Mesendoderm (in vitro differentiated cells): ENCODE measurements around the gene ATP6V0D1.
A peak's percentile ranks its signal among the peaks of the same experiment; 100 is the strongest.

Experiments used
- DNase-seq: peaks from one replicate; pipeline ENCODE4 v3.0.0; 2013
- H2AK5ac ChIP-seq: 2 replicates; pipeline ENCODE4 v1.6.1; 2013; ENCODE audit warnings: low read length, inconsistent platforms
- H2BK120ac ChIP-seq: 2 replicates; pipeline ENCODE4 v1.6.1; 2013; ENCODE audit warnings: low read depth, mild to moderate bottlenecking, low read length, moderate library complexity, mixed read lengths
- H2BK15ac ChIP-seq: replicated peaks from 2 replicates; pipeline ENCODE4 v1.6.1; 2013; ENCODE audit warnings: low read depth, mild to moderate bottlenecking, moderate library complexity
- H2BK5ac ChIP-seq: 2 replicates; pipeline ENCODE4 v1.6.1; 2013; ENCODE audit warnings: low read length, inconsistent platforms
- H3K18ac ChIP-seq: 2 replicates; pipeline ENCODE4 v1.6.1; 2013; ENCODE audit warnings: mild to moderate bottlenecking, low read length, mixed read lengths
- H3K23ac ChIP-seq: one replicate; pipeline ENCODE4 v1.6.1; 2013; ENCODE audit warnings: low read length
- H3K27ac ChIP-seq: 2 replicates; pipeline ENCODE4 v1.5.1; 2013; ENCODE audit warnings: low read depth, mild to moderate bottlenecking, inconsistent platforms, low read length, moderate library complexity
- H3K27me3 ChIP-seq: 2 replicates; pipeline ENCODE4 v1.6.1; 2013; ENCODE audit warnings: low read length, control low read depth, mild to moderate bottlenecking, inconsistent platforms; ENCODE audit not compliant: insufficient read depth, poor library complexity
- H3K36me3 ChIP-seq: 2 replicates; pipeline ENCODE4 v1.6.1; 2013; ENCODE audit warnings: low read length, inconsistent platforms; ENCODE audit not compliant: control insufficient read depth, insufficient read depth
- H3K4ac ChIP-seq: one replicate; pipeline ENCODE4 v1.6.1; 2013; ENCODE audit warnings: low read depth, mild to moderate bottlenecking, low read length, moderate library complexity
- H3K4me1 ChIP-seq: 2 replicates; pipeline ENCODE4 v1.6.1; 2013; ENCODE audit warnings: low read depth, low read length, inconsistent platforms; ENCODE audit not compliant: control insufficient read depth
- H3K4me2 ChIP-seq: 2 replicates; pipeline ENCODE4 v1.6.1; 2013; ENCODE audit warnings: low read length
- H3K4me3 ChIP-seq: 2 replicates; pipeline ENCODE4 v1.5.1; 2013; ENCODE audit warnings: mild to moderate bottlenecking, low read length
- H3K56ac ChIP-seq: one replicate; pipeline ENCODE4 v1.6.1; 2013; ENCODE audit warnings: low read length
- H3K79me1 ChIP-seq: 2 replicates; pipeline ENCODE4 v1.6.1; 2013; ENCODE audit warnings: low read length, inconsistent platforms
- H3K79me2 ChIP-seq: 2 replicates; pipeline ENCODE4 v1.6.1; 2013; ENCODE audit warnings: mild to moderate bottlenecking, low read length; ENCODE audit not compliant: control insufficient read depth, insufficient read depth
- H3K9ac ChIP-seq: 2 replicates; pipeline ENCODE4 v1.6.1; 2013; ENCODE audit warnings: low read length, inconsistent platforms
- H4K5ac ChIP-seq: one replicate; pipeline ENCODE4 v1.6.1; 2013; ENCODE audit warnings: low read length
- H4K8ac ChIP-seq: one replicate; pipeline ENCODE4 v1.6.1; 2013; ENCODE audit warnings: low read depth, mild to moderate bottlenecking, control low read depth, low read length, moderate library complexity
- WGBS: extraction: QIAGEN DNeasy Blood & Tissue Kit; methylation state at CpG from one replicate; pipeline ENCODE4 v1.1.7; 2013; ENCODE audit warnings: low lambda C conversion rate, missing lambda C conversion rate; ENCODE audit not compliant: insufficient coverage; ENCODE audit errors: extremely low coverage; 5-methylcytosine and 5-hydroxymethylcytosine counted together

Gene ATP6V0D1

DNA sequence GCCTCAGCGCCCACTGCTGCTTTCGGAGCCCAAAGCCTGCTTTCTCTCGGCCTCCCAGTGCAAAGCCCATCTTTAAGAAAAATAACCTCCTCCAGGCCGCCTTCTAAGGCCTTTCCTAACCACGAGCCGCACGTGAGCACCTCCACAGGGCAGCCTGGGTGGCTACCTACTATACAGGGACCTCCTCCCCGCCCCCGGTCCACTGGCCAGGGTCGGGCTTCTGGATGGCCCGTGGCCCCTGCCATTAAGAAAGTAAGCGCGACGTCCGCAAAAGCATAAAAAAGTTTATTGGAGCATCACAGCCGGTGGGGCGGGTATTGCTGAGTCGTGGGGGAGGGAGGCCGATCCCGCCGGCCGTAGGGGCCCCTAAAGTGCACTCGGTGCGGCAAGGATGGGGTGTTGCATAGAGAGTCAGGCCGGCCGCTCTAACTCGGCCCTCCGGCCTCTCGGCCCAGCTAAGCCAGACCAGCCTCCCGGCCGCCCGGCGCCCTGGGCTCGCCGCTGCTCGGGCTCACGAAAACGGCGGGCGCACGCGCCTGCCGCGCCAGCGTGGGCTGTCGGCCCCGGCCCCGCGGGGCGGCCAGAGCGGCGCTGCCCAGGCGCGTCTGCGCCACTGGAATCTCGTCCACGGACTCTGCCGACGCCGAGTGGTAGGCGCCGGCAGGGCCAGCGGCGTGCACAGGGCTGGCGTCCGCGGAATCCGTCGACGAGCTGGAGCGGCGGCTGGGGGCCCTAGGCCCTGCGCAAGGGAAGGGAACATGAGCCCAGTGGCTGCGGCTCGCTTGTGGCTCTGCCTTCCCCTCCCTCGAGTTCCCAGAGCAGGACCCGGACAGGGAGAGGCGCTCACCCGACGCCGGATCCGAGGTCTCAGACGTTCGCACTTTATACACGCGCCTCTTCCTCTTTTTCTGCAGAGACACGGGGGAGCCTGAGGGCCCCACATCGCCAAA, 86.5 kb downstream of the ATP6V0D1 start:
- WGBS = no CpG with 5 or more reads among the region's 88 CpGs
- peaks cover 20% of the 10 kb centered on the region for H3K27me3 ChIP-seq
- no peak overlapping the region for H2BK5ac ChIP-seq
- no peak overlapping the region for H4K5ac ChIP-seq
- no peak overlapping the region for H2BK15ac ChIP-seq
- no peak overlapping the region for H3K18ac ChIP-seq
- no peaks in the 10 kb centered on the region for H3K79me1 ChIP-seq
- peak; percentile 51 for DNase-seq
- H3K36me3 ChIP-seq = no peaks in the 10 kb centered on the region
- no peak overlapping the region for H2BK120ac ChIP-seq
- H3K4me1 ChIP-seq = peaks cover 1% of the 10 kb centered on the region
- H3K27ac ChIP-seq = no peak overlapping the region
- peak overlapping the region; percentile 26 for H3K9ac ChIP-seq
- H3K56ac ChIP-seq = peak overlapping the region; percentile 64
- H3K4me2 ChIP-seq = no peak overlapping the region
- H3K4ac ChIP-seq = no peak overlapping the region
- H2AK5ac ChIP-seq = no peak overlapping the region
- H3K4me3 ChIP-seq = no peak overlapping the region
- H3K23ac ChIP-seq = no peak overlapping the region
- H3K79me2 ChIP-seq = no peaks in the 10 kb centered on the region
- no peak overlapping the region for H4K8ac ChIP-seq

DNA sequence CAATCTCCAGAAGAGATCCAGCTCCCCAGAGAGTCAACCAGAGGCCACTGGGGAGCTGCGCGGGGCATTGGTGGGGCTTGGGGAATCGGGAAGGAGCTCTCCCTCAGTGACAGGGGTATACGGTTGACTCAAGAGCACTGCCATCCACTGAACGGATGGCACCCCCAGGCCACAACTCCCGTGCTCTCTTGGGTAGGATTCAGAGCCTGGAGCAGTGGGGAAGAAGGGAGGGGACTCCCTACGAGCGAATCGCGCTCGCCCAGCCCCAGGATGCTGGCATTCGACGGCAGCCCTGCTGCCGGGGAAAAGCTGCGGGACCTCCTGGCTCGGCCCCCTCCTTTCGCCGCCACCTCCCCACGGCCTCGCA, 87.2 kb downstream of the ATP6V0D1 start:
- Histone ChIP-seq H3K18ac (no peak overlapping the region), H3K4me2 (peak overlapping the region; percentile 46), H3K4me1 (peaks cover 1% of the 10 kb centered on the region), H4K5ac (no peak overlapping the region), H3K79me2 (no peaks in the 10 kb centered on the region), H3K79me1 (no peaks in the 10 kb centered on the region), H3K4ac (no peak overlapping the region), H3K36me3 (no peaks in the 10 kb centered on the region), H3K27me3 (peaks cover 20% of the 10 kb centered on the region), H3K27ac (no peak overlapping the region), H2BK5ac (no peak overlapping the region), H2BK120ac (no peak overlapping the region), H3K9ac (peak overlapping the region; percentile 21), H2BK15ac (no peak overlapping the region), H4K8ac (no peak overlapping the region), H3K23ac (no peak overlapping the region), H3K56ac (peak overlapping the region; percentile 64), H3K4me3 (no peak overlapping the region), H2AK5ac (no peak overlapping the region)
- DNase-seq = peak; percentile 60
- WGBS = no CpG with 5 or more reads among the region's 20 CpGs

DNA sequence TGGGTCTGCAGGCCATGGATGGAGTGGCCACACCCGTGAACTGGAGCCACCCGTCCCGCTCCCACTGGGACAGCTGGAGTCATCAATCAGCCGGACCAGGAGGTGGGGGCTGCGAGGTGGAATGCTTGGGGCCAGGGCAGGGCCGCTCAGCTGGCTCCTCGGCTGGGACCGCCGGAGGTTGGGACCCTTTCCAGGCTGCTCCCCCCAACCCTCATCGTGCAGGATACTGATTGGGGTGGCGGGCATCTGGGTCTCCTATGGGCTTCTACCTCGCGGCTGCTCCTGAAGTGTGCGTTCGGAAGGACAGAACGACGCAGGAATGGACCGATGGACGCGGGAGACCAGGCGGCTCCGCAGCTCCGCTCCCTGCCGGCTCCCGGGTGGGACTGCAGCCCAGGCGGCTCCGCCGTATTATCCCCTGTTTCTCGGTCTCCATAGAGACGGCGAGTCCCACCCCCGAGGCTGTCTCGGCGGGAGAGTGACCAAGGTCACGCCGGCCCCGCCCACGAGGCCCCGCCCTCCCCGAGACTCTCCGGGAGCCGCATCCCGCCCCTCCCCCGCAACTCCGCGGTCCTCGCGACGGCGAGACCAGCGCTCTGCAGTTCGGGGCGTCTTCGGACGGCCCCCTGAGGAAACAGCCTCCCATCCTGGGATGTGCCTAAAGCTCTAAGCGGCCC, 87.7 kb downstream of the ATP6V0D1 start, which contains the start of gene TPPP3:
TPPP3 (minus strand) TSS at position 388 of the 677 bp plus-strand sequence. CDS start 2,387 bp downstream, outside the sequence.
- Histone ChIP-seq H2BK5ac (no peak within 1 kb of the TSS), H3K4me2 (peak within 1 kb of the TSS; percentile 46), H2BK15ac (no peak within 1 kb of the TSS), H4K8ac (no peak within 1 kb of the TSS), H3K56ac (peak within 1 kb of the TSS; percentile 64), H2BK120ac (no peak within 1 kb of the TSS), H3K9ac (peak within 1 kb of the TSS; percentile 21), H3K36me3 (no peaks in the 10 kb centered on the region), H4K5ac (no peak within 1 kb of the TSS), H3K27ac (no peak within 1 kb of the TSS), H3K23ac (no peak within 1 kb of the TSS), H3K4me3 (no peak within 1 kb of the TSS), H3K79me2 (no peaks in the 10 kb centered on the region), H3K4me1 (peaks cover 1% of the 10 kb centered on the region), H2AK5ac (no peak within 1 kb of the TSS), H3K18ac (no peak within 1 kb of the TSS), H3K27me3 (peaks cover 20% of the 10 kb centered on the region), H3K4ac (no peak within 1 kb of the TSS), H3K79me1 (no peaks in the 10 kb centered on the region)
- DNase-seq = peak; percentile 91
- WGBS = no CpG with 5 or more reads among the region's 56 CpGs

DNA sequence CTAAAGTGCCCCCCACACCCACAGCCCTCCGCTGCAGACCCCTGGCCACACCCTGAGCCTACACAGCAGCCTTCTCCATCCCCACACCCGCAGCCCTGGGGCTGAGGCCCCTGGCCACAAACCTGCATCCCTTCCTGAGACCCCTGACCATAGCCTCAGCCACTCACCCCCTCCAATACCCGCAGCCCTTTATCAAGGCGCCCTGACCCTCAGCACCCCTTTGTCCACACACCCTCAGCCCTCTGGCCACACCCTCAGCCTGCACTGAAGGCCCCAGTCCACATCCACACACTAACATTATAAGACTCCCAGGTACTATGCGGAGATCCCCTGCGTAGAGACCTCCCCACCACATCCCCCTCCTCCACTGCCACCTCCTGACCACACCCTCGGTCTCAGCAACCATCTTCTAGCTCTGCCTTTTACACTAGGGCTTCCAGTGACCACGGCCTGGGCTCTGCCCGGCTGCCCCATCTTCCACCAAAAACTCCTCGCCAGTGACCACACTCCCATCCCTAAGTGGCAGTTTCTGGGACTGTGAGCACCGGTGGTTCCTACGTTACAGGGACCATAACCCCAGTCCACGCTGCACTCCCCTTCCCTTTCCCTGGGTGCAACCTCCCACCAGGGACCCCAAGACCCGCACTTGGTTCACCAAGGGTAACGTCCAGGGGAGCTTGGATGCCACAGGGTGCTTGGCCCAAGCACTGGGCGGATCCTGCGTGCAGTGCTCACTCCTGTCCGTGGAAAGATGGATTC, 88.5 kb downstream of the ATP6V0D1 start:
- Histone ChIP-seq H2AK5ac (no peak overlapping the region), H3K79me2 (no peaks in the 10 kb centered on the region), H3K18ac (no peak overlapping the region), H3K56ac (no peak overlapping the region), H3K36me3 (no peaks in the 10 kb centered on the region), H3K4ac (no peak overlapping the region), H3K4me1 (peaks cover 1% of the 10 kb centered on the region), H3K9ac (no peak overlapping the region), H3K4me3 (no peak overlapping the region), H3K27me3 (peaks cover 20% of the 10 kb centered on the region), H4K8ac (no peak overlapping the region), H2BK5ac (no peak overlapping the region), H3K27ac (no peak overlapping the region), H3K4me2 (no peak overlapping the region), H4K5ac (no peak overlapping the region), H3K23ac (no peak overlapping the region), H2BK15ac (no peak overlapping the region), H2BK120ac (no peak overlapping the region), H3K79me1 (no peaks in the 10 kb centered on the region)
- no CpG with 5 or more reads among the region's 18 CpGs for WGBS
- DNase-seq = no peak

DNA sequence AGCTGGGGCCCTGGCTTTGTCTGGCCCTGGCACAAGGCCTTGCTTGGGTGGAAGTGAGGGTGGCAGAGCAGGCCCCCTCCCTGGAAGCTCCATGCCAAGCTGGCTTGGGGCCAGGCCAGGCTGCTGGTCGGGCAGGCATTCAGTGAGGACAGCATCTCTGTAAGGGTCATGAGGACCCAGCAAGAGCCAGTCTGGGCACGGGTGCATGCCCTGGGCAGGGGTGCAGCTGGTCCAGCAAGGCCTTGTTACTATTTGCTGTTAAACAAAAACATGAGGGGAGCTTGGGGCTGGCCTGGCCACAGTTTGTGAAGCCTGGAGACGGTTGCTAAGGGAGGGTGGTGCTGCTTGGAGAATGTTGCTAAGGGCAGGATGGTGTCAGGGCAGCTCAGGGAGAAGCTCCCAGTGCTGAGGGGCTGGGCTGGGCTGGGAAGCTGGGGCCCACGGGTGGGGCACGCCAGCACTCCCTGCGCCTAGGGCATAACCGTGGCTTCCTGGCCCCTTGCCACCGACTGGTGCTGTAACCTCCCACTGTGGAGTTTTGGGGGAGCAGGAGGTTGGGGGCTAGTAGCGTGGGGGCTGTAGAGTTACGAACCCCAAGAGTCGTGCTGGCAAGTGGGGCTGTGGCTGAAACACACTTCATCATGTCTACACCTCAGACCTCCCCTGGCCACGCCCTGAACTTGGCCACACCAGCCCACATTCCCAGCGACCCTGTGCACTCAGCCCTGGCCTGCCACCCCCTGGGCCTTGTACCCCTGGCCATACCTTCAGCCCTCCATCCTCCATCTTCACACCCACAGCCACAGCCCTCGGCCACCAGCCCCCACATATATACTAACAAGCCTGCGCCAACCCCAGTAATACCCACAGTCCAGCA, 89.3 kb downstream of the ATP6V0D1 start:
- Histone ChIP-seq H4K8ac (no peak overlapping the region), H3K79me2 (no peaks in the 10 kb centered on the region), H3K79me1 (no peaks in the 10 kb centered on the region), H2BK5ac (no peak overlapping the region), H3K9ac (no peak overlapping the region), H3K27me3 (peaks cover 20% of the 10 kb centered on the region), H3K56ac (no peak overlapping the region), H3K36me3 (no peaks in the 10 kb centered on the region), H3K4me1 (peaks cover 1% of the 10 kb centered on the region), H3K18ac (no peak overlapping the region), H3K27ac (no peak overlapping the region), H2BK120ac (no peak overlapping the region), H3K4me3 (no peak overlapping the region), H2BK15ac (no peak overlapping the region), H3K4ac (no peak overlapping the region), H3K23ac (no peak overlapping the region), H3K4me2 (no peak overlapping the region), H2AK5ac (no peak overlapping the region), H4K5ac (no peak overlapping the region)
- peak; percentile 33 for DNase-seq
- no CpG with 5 or more reads among the region's 15 CpGs for WGBS
